ENCODE results near the gene SWSAP1.

- no peak for TF ChIP-seq CTCF (IDR thresholded peaks at IDR 0.05)
- no peak for TF ChIP-seq POLR2A (IDR thresholded peaks at IDR 0.05)
- no peak for TF ChIP-seq EP300 (IDR thresholded peaks at IDR 0.05)
- peak in 1 of 3 donors; percentile 12 for TF ChIP-seq POLR2AphosphoS5 (IDR thresholded peaks at IDR 0.05)
These were observed 13.3 kb upstream of the SWSAP1 start for GRCh38 chr19:11361037-11361770.

Measured in stomach (tissue), 4 donors.